ENCODE results near the gene RAB1B. TPM values are rescaled to one million over a fixed set of nuclear protein-coding genes. Genes with fewer than 3 reads are reported as not detected.
"Not testable (repeated sequence)": the region's sequence is repeated elsewhere in the genome, so short reads cannot be mapped to it uniquely, and the experiment has no call there.

RAB1B gene
- polyA plus RNA-seq, 4 donors, result 103 to 140 (median 121) TPM

DNA sequence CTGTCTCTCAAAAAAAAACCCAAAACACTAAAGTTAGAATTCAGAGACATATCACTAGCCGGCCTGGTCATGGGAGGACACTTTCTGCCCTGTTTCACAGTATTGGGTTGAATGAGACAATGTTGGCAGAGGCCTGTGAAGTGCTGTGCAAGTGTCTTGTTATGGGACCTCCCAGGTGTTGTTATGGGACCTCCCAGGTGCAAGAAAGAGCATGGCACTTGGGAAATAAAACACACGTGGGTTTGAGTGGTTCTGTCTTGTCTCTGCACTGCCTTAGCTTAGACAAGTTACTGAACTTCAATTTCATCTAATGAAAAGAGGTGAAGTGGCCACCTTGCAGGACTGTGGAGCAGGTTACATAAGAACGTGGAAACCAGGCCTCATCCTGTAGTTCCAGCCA, 28.9 kb upstream of the RAB1B start:
- no peak for DNase-seq (ENCODE audit: low read depth in 4 of 4, low spot score in 3 of 4)

- no peak for DNase-seq (ENCODE audit: low read depth in 4 of 4, low spot score in 3 of 4)
Measured at GRCh38 chr11:66239998-66240780, 28.2 kb upstream of the RAB1B start.

DNA sequence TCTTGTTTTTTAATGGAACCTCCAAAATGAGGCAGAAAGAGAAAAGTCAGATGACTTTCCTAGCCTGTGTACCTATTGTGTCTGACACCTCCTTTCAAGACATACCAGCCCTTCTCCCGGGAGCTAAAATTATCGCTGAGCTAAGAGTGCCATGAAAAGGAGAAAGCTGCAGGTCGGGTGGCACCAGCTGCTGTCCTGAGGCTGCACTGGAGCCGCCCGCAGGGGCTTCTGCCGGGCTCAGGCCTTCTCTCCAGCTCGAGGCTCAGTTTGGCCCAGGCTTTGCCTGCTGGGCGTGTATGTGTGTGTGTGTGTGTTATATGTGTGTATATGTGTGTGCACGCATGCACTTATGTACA, 27.7 kb upstream of the RAB1B start:
- no peak for DNase-seq (ENCODE audit: low read depth in 4 of 4, low spot score in 3 of 4)

- no peak for DNase-seq (ENCODE audit: low read depth in 4 of 4, low spot score in 3 of 4)
Measured at GRCh38 chr11:66242095-66242765, 26.2 kb upstream of the RAB1B start.

DNA sequence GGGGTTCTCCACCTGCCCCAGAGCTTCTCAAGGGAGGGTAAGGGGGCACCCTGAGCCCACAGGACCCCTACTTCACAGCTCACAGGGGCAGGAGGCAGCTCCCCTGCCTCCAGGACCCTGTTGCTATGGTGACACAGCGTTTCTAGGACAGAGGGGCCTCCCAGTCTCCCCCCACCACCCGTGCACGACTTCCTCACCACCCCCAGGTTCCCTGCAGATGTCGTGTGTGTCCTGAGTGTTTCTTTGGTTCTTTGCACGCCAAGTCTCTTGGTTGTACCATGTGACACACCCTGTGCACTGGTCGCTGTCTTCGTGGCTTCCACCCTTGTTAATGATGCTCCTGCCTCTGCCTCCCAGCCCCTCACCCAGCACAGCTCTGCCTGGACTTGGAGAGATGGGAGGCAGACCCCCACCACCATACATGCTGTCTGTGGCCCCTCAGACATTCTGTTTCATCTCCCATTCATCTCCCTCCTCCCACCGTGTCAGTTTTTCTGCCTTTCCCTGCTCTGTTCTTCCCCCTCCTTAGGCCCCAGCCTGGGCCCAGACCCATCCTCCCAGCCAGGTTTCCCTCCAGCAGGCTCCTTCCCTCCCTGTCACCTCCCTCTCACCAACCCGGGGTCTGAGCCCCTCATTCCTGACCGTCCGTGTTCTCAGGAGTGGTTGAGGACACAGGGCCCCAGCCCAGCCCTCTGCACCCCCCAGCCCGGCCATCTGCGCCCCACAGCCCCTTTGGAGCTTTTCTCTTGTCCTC, 24.5 kb upstream of the RAB1B start:
- no peak for DNase-seq (ENCODE audit: low read depth in 4 of 4, low spot score in 3 of 4)

GRCh38 chr11:66247295-66247694, 21.1 kb upstream of the RAB1B start:
- no peak for DNase-seq (ENCODE audit: low read depth in 4 of 4, low spot score in 3 of 4)

- no peak for DNase-seq (ENCODE audit: low read depth in 4 of 4, low spot score in 3 of 4)
Measured at GRCh38 chr11:66247801-66248200, 20.6 kb upstream of the RAB1B start.

- no peak for DNase-seq (ENCODE audit: low read depth in 4 of 4, low spot score in 3 of 4)
Measured at GRCh38 chr11:66248903-66249302, 19.5 kb upstream of the RAB1B start.

GRCh38 chr11:66251809-66252208, 16.6 kb upstream of the RAB1B start:
- DNase-seq (ENCODE audit: low read depth in 4 of 4, low spot score in 3 of 4), result no peak

DNA sequence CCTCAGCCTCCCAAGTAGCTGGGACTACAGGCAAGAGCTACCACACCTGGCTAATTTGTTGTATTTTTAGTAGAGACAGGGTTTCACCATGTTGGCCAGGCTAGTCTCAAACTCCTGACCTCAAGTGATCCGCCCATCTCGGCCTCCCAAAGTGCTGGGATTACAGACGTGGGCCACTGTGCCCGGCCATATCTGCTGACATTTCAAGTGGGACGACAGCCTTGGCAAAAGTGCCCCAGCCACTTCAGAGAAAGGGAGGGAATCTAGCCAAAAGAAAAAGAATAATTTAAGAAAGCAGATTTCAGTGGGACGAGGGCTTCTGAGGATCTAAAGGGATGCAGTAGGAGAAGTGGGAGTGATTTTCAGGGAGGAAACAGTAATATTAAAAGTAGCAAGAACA, 15.4 kb upstream of the RAB1B start:
- DNase-seq (ENCODE audit: low read depth in 4 of 4, low spot score in 3 of 4), result not testable (repeated sequence)

- DNase-seq (ENCODE audit: low read depth in 4 of 4, low spot score in 3 of 4), result no peak
Measured at GRCh38 chr11:66258473-66258893, 10.0 kb upstream of the RAB1B start.

GRCh38 chr11:66259225-66259624, 9.2 kb upstream of the RAB1B start:
- DNase-seq (ENCODE audit: low read depth in 4 of 4, low spot score in 3 of 4), result no peak

DNA sequence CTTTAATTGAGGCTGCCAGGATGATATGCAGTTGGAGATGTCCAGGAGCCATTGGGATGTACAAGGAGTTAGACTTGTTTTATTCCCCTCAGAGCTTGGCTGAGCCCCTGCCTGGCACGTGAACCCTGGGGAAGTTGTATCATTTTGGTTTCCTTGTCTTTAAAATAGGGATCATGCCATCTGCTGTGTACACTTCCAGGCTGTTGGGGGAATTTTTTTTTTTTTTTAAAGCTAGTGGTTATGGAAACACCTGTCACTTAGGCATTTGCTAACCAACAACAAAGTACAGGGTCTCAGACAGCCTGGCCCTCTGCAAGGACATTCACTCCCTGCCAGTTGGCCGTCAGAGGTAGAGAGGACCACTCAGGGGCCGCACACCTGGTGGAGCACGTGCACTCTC, 8.5 kb upstream of the RAB1B start:
- DNase-seq (ENCODE audit: low read depth in 4 of 4, low spot score in 3 of 4), result no peak

GRCh38 chr11:66261578-66261977, 6.9 kb upstream of the RAB1B start:
- DNase-seq (ENCODE audit: low read depth in 4 of 4, low spot score in 3 of 4), result no peak

DNA sequence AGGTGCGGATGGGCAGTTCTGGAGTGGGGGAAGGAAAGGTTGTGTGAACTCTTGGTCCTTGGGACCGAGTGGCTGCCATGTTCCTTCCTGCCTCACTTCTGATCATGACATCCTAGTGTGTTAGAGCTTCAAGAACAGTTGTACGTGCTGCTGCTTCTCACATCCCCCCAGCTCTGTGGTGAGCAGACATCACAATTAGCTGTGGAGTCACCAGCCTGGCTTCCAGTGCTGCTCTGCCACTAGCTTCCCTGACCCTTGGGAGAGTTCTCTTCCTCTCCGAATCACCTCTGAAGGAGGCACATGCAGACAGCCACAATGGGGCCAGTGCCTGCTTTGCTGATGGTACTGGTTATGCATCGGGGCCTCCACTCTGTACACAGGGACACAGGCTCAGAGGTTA, 6.2 kb upstream of the RAB1B start:
- DNase-seq (ENCODE audit: low read depth in 4 of 4, low spot score in 3 of 4), result no peak

DNA sequence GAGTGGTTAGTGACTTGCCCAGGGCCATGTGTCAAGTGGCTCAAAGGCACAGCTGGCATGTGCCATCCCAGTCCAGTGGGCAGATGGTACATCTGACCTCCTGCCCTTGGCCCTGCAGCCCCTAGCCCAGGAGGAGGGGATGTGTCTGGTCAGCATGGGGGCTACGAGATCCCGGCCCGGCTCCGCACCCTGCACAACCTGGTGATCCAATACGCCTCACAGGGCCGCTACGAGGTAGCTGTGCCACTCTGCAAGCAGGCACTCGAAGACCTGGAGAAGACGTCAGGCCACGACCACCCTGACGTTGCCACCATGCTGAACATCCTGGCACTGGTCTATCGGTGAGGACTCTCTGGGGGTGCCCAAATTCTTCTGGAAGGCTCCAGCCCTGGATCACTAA, 5.7 kb upstream of the RAB1B start:
- DNase-seq (ENCODE audit: low read depth in 4 of 4, low spot score in 3 of 4), result no peak

GRCh38 chr11:66263231-66263630, 5.2 kb upstream of the RAB1B start:
- DNase-seq (ENCODE audit: low read depth in 4 of 4, low spot score in 3 of 4), result no peak

- DNase-seq (ENCODE audit: low read depth in 4 of 4, low spot score in 3 of 4), result no peak
Measured at GRCh38 chr11:66263785-66264184, 4.7 kb upstream of the RAB1B start.

GRCh38 chr11:66264383-66264782, 4.1 kb upstream of the RAB1B start:
- DNase-seq (ENCODE audit: low read depth in 4 of 4, low spot score in 3 of 4), result no peak

DNA sequence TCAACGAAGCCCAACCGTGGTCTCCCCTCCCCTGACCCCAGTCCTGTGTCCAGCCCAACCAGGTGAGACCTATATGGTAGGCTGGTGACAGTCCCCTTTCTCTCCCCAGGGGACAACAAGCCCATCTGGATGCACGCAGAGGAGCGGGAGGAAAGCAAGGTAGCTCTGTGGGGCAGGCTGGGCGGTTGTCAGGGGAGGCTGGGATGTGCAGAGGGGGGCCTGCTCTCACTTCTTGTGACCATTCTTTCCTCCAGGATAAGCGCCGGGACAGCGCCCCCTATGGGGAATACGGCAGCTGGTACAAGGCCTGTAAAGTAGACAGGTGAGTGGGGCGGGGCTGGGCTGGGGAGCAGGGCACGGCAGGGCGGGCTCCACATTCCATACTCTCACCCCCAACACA, 3.5 kb upstream of the RAB1B start:
- DNase-seq (ENCODE audit: low read depth in 4 of 4, low spot score in 3 of 4), result no peak

DNA sequence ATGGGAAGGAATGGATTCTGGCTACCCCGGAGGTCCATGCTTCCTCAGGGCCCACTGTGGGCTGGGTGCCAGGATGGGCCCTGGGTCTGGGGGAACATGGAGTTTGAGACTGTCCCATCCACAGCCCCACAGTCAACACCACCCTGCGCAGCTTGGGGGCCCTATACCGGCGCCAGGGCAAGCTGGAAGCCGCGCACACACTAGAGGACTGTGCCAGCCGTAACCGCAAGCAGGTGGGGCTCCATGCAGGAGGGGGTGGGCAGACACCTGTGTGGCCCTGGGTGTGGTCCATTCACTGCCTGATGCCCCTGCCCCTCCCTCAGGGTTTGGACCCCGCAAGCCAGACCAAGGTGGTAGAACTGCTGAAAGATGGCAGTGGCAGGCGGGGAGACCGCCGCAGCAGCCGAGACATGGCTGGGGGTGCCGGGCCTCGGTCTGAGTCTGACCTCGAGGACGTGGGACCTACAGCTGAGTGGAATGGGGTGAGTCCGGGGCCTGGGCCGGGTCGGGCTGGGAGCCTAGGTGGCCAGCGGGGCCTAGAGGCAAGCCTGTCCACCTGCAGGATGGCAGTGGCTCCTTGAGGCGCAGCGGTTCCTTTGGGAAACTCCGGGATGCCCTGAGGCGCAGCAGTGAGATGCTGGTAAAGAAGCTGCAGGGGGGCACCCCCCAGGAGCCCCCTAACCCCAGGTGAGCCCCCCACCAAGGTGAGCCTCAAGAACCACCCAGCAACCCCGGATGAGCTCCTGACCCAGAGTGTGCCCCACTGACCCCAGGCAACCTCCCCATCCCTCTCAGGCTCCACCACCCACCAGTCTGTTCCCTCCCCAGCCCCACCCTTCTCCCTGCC, 2.7 kb upstream of the RAB1B start:
- no peak for DNase-seq (ENCODE audit: low read depth in 4 of 4, low spot score in 3 of 4)
